SU-DHL-6 (cell line): ENCODE measurements around the gene ZNF775.

ENCODE experiments used
- EZH2phosphoT487 ChIP-seq: fragments of 200-600 bp; sonication (generic), shearing (Covaris generic); conservative IDR thresholded peaks from 2 replicates; pipeline ENCODE4 v1.6.1; 2018; ENCODE audit warnings: mild to moderate bottlenecking, antibody characterized with exemption, low read length, moderate library complexity, mixed read lengths
- TF ChIP-seq, protein P1 (sequence below): fragments of 200-600 bp; sonication (generic); IDR thresholded peaks from one replicate; pipeline ENCODE4 v1.5.1; 2017; ENCODE audit warnings: antibody characterized with exemption, mild to moderate bottlenecking, low read length, moderate library complexity; ENCODE audit not compliant: insufficient read depth, poor library complexity, severe bottlenecking

DNA sequence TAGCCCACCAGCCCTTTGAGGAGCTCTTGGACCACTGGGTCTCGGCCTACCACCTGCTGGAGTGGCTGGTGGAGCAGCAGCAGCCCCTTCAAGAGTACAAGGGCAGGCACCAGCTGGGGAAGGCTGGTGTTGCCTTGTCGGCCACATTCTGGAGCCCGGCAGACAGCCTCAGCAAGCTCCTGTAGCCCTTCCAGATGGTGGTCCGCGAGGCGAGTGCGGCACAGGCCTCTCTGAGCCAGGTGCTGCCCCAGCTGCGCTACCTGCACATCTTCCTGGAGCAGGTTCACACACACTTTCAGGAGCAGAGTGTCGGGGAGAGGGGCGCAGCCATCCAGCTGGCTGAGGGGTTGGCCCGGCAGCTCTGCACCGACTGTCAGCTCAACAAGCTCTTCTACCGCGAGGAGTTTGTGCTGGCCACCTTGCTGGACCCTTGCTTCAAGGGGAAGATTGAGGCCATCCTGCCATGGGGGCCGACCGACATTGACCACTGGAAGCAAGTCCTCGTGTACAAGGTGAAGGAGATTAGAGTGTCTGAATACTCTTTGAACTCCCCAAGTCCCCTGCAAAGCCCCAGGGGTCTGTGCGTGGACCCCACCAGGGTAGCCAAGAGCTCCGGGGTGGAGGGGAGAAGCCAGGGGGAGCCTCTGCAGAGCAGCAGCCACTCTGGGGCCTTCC is 48.8 kb upstream of the ZNF775 start:
- TF ChIP-seq EZH2phosphoT487, result no peak
- TF ChIP-seq, protein P1, sequence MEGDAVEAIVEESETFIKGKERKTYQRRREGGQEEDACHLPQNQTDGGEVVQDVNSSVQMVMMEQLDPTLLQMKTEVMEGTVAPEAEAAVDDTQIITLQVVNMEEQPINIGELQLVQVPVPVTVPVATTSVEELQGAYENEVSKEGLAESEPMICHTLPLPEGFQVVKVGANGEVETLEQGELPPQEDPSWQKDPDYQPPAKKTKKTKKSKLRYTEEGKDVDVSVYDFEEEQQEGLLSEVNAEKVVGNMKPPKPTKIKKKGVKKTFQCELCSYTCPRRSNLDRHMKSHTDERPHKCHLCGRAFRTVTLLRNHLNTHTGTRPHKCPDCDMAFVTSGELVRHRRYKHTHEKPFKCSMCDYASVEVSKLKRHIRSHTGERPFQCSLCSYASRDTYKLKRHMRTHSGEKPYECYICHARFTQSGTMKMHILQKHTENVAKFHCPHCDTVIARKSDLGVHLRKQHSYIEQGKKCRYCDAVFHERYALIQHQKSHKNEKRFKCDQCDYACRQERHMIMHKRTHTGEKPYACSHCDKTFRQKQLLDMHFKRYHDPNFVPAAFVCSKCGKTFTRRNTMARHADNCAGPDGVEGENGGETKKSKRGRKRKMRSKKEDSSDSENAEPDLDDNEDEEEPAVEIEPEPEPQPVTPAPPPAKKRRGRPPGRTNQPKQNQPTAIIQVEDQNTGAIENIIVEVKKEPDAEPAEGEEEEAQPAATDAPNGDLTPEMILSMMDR, result no peak
